NCI-H69 (cell line): ENCODE data around the gene ETS2.

ENCODE experiments used
- DNase-seq: peaks from one replicate; lab custom pipeline; 2025; lab: John Stamatoyannopoulos, UW

The ETS2 gene

GRCh38 chr21:38805328-38806152 lies at the start of gene ETS2:
TSS of gene ETS2 (plus strand) at chr21:38805929. CDS start at chr21:38810035, 4,106 bp downstream.
- peak; percentile 97 for DNase-seq

GRCh38 chr21:38756746-38757145 lies 49.0 kb upstream of the ETS2 start:
- no peak for DNase-seq

GRCh38 chr21:38758501-38759214 lies 47.1 kb upstream of the ETS2 start:
- DNase-seq = no peak

GRCh38 chr21:38759413-38759812 lies 46.3 kb upstream of the ETS2 start:
- DNase-seq = no peak

- no peak for DNase-seq
Observed at GRCh38 chr21:38760017-38760761, 45.5 kb upstream of the ETS2 start.

GRCh38 chr21:38760762-38761155 lies 45.0 kb upstream of the ETS2 start:
- DNase-seq = no peak

- DNase-seq = no peak
Observed at GRCh38 chr21:38761531-38761930, 44.2 kb upstream of the ETS2 start.

GRCh38 chr21:38765056-38765455 lies 40.7 kb upstream of the ETS2 start:
- DNase-seq = no peak

- DNase-seq = peak; percentile 16
Observed at GRCh38 chr21:38766987-38767722, 38.6 kb upstream of the ETS2 start.

- DNase-seq = no peak
Observed at GRCh38 chr21:38768471-38769063, 37.2 kb upstream of the ETS2 start.

- DNase-seq = no peak
Observed at GRCh38 chr21:38769191-38769780, 36.4 kb upstream of the ETS2 start.

- no peak for DNase-seq
Observed at GRCh38 chr21:38770660-38771059, 35.1 kb upstream of the ETS2 start.

GRCh38 chr21:38771536-38771935 lies 34.2 kb upstream of the ETS2 start:
- no peak for DNase-seq

- DNase-seq = no peak
Observed at GRCh38 chr21:38772646-38773045, 33.1 kb upstream of the ETS2 start.

GRCh38 chr21:38773099-38774061 lies 32.3 kb upstream of the ETS2 start:
- no peak for DNase-seq

- DNase-seq = no peak
Observed at GRCh38 chr21:38774152-38774551, 31.6 kb upstream of the ETS2 start.

- no peak for DNase-seq
Observed at GRCh38 chr21:38774586-38775285, 31.0 kb upstream of the ETS2 start.

GRCh38 chr21:38775733-38776132 lies 30.0 kb upstream of the ETS2 start:
- DNase-seq = peak; percentile 7

GRCh38 chr21:38777015-38777414 lies 28.7 kb upstream of the ETS2 start:
- DNase-seq = no peak
